ENCODE measurements around the gene SHE. TPM values are rescaled to one million over a fixed set of nuclear protein-coding genes. Genes with fewer than 3 reads are reported as not detected.

The SHE gene
- polyA plus RNA-seq, 1 donor from 2014 or later = 0.04 TPM

DNA sequence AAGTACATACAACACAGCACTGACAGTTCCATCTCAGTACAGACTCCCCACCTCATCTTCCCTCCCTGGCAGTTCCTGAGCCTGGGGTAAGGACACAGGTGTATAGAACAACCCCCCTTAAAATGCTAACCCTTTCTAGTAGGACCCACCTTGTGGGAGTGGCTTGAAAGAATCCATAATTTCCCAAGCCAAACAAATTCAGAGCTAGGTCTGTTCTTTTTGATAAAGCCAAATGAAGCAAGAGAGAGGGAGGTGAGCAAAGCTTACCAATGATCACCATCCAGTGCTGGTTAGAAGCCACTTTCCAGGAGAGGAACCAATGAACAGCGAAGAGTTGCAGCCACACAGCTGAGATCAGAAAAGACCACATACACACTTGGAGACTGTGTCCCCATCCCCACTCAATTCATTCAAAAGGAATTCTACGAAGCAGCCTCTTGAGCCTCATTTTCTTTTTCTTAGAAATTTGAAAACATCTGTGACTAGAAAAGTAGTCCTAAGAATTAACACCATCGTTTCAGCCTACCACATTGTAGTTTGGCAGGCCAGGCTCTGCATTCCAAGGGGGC is 47.1 kb upstream of the SHE start:
- TF ChIP-seq, protein P1, sequence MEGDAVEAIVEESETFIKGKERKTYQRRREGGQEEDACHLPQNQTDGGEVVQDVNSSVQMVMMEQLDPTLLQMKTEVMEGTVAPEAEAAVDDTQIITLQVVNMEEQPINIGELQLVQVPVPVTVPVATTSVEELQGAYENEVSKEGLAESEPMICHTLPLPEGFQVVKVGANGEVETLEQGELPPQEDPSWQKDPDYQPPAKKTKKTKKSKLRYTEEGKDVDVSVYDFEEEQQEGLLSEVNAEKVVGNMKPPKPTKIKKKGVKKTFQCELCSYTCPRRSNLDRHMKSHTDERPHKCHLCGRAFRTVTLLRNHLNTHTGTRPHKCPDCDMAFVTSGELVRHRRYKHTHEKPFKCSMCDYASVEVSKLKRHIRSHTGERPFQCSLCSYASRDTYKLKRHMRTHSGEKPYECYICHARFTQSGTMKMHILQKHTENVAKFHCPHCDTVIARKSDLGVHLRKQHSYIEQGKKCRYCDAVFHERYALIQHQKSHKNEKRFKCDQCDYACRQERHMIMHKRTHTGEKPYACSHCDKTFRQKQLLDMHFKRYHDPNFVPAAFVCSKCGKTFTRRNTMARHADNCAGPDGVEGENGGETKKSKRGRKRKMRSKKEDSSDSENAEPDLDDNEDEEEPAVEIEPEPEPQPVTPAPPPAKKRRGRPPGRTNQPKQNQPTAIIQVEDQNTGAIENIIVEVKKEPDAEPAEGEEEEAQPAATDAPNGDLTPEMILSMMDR (IDR thresholded peaks at IDR 0.05; ENCODE audit: poor library complexity, severe bottlenecking) = no peak
- no peak for TF ChIP-seq POLR2AphosphoS5 (IDR thresholded peaks at IDR 0.05)
- no peak for TF ChIP-seq EP300 (conservative IDR thresholded peaks at IDR 0.05; ENCODE audit: poor library complexity, severe bottlenecking)
- no peak for TF ChIP-seq TAF1 (IDR thresholded peaks at IDR 0.05; ENCODE audit: low read depth)
- TF ChIP-seq MXI1 (conservative IDR thresholded peaks at IDR 0.05; ENCODE audit: poor library complexity, severe bottlenecking) = no peak
- no peak for TF ChIP-seq SMC3 (conservative IDR thresholded peaks at IDR 0.05; ENCODE audit: poor library complexity)
- TF ChIP-seq RAD21 (conservative IDR thresholded peaks at IDR 0.05) = no peak
- TF ChIP-seq EZH2 (IDR thresholded peaks at IDR 0.05; ENCODE audit: borderline replicate concordance, insufficient read depth, low read length, poor library complexity, severe bottlenecking) = no peak
- TF ChIP-seq, protein P2, sequence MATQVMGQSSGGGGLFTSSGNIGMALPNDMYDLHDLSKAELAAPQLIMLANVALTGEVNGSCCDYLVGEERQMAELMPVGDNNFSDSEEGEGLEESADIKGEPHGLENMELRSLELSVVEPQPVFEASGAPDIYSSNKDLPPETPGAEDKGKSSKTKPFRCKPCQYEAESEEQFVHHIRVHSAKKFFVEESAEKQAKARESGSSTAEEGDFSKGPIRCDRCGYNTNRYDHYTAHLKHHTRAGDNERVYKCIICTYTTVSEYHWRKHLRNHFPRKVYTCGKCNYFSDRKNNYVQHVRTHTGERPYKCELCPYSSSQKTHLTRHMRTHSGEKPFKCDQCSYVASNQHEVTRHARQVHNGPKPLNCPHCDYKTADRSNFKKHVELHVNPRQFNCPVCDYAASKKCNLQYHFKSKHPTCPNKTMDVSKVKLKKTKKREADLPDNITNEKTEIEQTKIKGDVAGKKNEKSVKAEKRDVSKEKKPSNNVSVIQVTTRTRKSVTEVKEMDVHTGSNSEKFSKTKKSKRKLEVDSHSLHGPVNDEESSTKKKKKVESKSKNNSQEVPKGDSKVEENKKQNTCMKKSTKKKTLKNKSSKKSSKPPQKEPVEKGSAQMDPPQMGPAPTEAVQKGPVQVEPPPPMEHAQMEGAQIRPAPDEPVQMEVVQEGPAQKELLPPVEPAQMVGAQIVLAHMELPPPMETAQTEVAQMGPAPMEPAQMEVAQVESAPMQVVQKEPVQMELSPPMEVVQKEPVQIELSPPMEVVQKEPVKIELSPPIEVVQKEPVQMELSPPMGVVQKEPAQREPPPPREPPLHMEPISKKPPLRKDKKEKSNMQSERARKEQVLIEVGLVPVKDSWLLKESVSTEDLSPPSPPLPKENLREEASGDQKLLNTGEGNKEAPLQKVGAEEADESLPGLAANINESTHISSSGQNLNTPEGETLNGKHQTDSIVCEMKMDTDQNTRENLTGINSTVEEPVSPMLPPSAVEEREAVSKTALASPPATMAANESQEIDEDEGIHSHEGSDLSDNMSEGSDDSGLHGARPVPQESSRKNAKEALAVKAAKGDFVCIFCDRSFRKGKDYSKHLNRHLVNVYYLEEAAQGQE (IDR thresholded peaks at IDR 0.05; ENCODE audit: borderline replicate concordance) = no peak
- Histone ChIP-seq H3K4me2 (ENCODE audit: low read length) (no peak overlapping the region), H3K9me3 (ENCODE audit: low read length) (no peaks in the 10 kb centered on the region), H3K9ac (ENCODE audit: low read length) (no peak overlapping the region), H3K36me3 (ENCODE audit: insufficient read depth, low read length) (peaks cover 5% of the 10 kb centered on the region), H3K27me3 (ENCODE audit: insufficient read depth, low read depth, low read length) (no peaks in the 10 kb centered on the region), H2AFZ (ENCODE audit: low read depth, low read length) (no peak overlapping the region), H3K4me3 (ENCODE audit: low read length) (peak overlapping the region; percentile 51), H3K79me2 (replicated peaks; ENCODE audit: insufficient read depth, low read length) (no peaks in the 10 kb centered on the region), H4K20me1 (ENCODE audit: insufficient read depth) (no peaks in the 10 kb centered on the region), H3K9me2 (ENCODE audit: insufficient read depth, low read length) (no peaks in the 10 kb centered on the region), H3K27ac (ENCODE audit: low read length) (no peak overlapping the region), H3F3A (ENCODE audit: insufficient read depth, low read length, poor library complexity, severe bottlenecking) (no peaks in the 10 kb centered on the region)

DNA sequence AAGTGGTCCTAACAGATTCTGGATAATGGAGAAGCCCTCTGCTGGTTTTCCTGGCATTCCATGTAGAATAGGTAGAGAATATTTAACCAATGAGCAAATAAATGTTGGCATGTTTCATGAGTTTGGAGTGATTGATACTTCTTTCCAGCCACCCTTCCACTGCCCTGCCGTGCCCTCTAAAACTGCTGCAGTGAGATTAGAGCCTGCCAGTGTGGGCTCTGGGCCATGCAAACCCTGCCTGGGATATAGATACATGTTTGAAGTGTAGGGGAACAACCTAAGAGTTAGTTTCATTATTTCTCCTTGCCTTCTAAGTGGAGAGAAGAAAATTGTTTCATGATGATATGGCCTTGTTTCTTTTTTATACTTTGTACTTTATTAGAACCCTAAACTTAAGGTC is 45.8 kb upstream of the SHE start:
- Histone ChIP-seq H4K20me1 (ENCODE audit: insufficient read depth) (no peaks in the 10 kb centered on the region), H3K27ac (ENCODE audit: low read length) (no peak overlapping the region), H3K9ac (ENCODE audit: low read length) (no peak overlapping the region), H3K9me2 (ENCODE audit: insufficient read depth, low read length) (no peaks in the 10 kb centered on the region), H3K4me3 (ENCODE audit: low read length) (no peak overlapping the region), H3K36me3 (ENCODE audit: insufficient read depth, low read length) (no peaks in the 10 kb centered on the region), H3F3A (ENCODE audit: insufficient read depth, low read length, poor library complexity, severe bottlenecking) (no peaks in the 10 kb centered on the region), H3K79me2 (replicated peaks; ENCODE audit: insufficient read depth, low read length) (no peaks in the 10 kb centered on the region), H3K9me3 (ENCODE audit: low read length) (no peaks in the 10 kb centered on the region), H3K4me2 (ENCODE audit: low read length) (no peak overlapping the region), H2AFZ (ENCODE audit: low read depth, low read length) (no peak overlapping the region), H3K27me3 (ENCODE audit: insufficient read depth, low read depth, low read length) (no peaks in the 10 kb centered on the region)
- no peak for TF ChIP-seq EZH2 (IDR thresholded peaks at IDR 0.05; ENCODE audit: borderline replicate concordance, insufficient read depth, low read length, poor library complexity, severe bottlenecking)
- no peak for TF ChIP-seq TAF1 (IDR thresholded peaks at IDR 0.05; ENCODE audit: low read depth)
- TF ChIP-seq MXI1 (conservative IDR thresholded peaks at IDR 0.05; ENCODE audit: poor library complexity, severe bottlenecking) = no peak
- no peak for TF ChIP-seq RAD21 (conservative IDR thresholded peaks at IDR 0.05)
- no peak for TF ChIP-seq SMC3 (conservative IDR thresholded peaks at IDR 0.05; ENCODE audit: poor library complexity)
- TF ChIP-seq, protein P1 (IDR thresholded peaks at IDR 0.05; ENCODE audit: poor library complexity, severe bottlenecking) = no peak
- TF ChIP-seq, protein P2 (IDR thresholded peaks at IDR 0.05; ENCODE audit: borderline replicate concordance) = no peak
- TF ChIP-seq POLR2AphosphoS5 (IDR thresholded peaks at IDR 0.05) = no peak
- TF ChIP-seq EP300 (conservative IDR thresholded peaks at IDR 0.05; ENCODE audit: poor library complexity, severe bottlenecking) = no peak
